SU-DHL-6 (cell line): ENCODE measurements around the gene COX7C.

ENCODE experiments used
- H2AFZ ChIP-seq: fragments of 200-600 bp; sonication (generic); 2 replicates; pipeline ENCODE4 v1.6.1; 2014; ENCODE audit warnings: low read depth, mild to moderate bottlenecking, moderate library complexity, mixed read lengths, antibody characterized with exemption, low read length; ENCODE audit not compliant: severe bottlenecking
- H3F3A ChIP-seq: fragments of 200-600 bp; shearing (Covaris generic); 2 replicates; pipeline ENCODE4 v1.6.0; 2016; ENCODE audit warnings: antibody characterized with exemption, mild to moderate bottlenecking; ENCODE audit not compliant: insufficient read depth
- H3K27ac ChIP-seq: fragments of 200-600 bp; sonication (generic); 2 replicates; pipeline ENCODE4 v1.5.1; 2016; ENCODE audit warnings: low read depth, mild to moderate bottlenecking, low read length, moderate library complexity, mixed read lengths
- H3K27me3 ChIP-seq: fragments of 200-600 bp; sonication (generic), shearing (Covaris generic); 2 replicates; pipeline ENCODE4 v1.6.0; 2014; ENCODE audit warnings: mild to moderate bottlenecking, low read length
- H3K36me3 ChIP-seq: fragments of 200-600 bp; sonication (generic); 2 replicates; pipeline ENCODE4 v1.6.1; 2014; ENCODE audit warnings: mild to moderate bottlenecking, low read length, mixed read lengths
- H3K4me2 ChIP-seq: fragments of 300-600, 200-600 bp; shearing (Covaris generic), sonication (generic); 2 replicates; pipeline ENCODE4 v1.6.0; 2014; ENCODE audit warnings: low read length, low read depth, mild to moderate bottlenecking; ENCODE audit not compliant: poor library complexity, severe bottlenecking
- H3K4me3 ChIP-seq: fragments of 200-600 bp; sonication (generic); 2 replicates; pipeline ENCODE4 v1.5.1; 2014; ENCODE audit warnings: antibody characterized with exemption, low read length, mild to moderate bottlenecking, mixed read lengths; ENCODE audit not compliant: insufficient read depth, poor library complexity, severe bottlenecking
- H3K79me2 ChIP-seq: fragments of 200-600 bp; sonication (generic); 2 replicates; pipeline ENCODE4 v1.6.1; 2014; ENCODE audit warnings: mild to moderate bottlenecking, low read length, moderate library complexity; ENCODE audit not compliant: insufficient read depth
- H3K9ac ChIP-seq: fragments of 200-600 bp; sonication (generic); 2 replicates; pipeline ENCODE4 v1.7.0; 2014; ENCODE audit warnings: mild to moderate bottlenecking, low read length
- H3K9me2 ChIP-seq: fragments of 200-600 bp; sonication (generic); replicated peaks from 2 replicates; pipeline ENCODE4 v1.6.1; 2014; ENCODE audit warnings: low read length; ENCODE audit not compliant: insufficient read depth
- H3K9me3 ChIP-seq: fragments of 200-600 bp; sonication (generic); 2 replicates; pipeline ENCODE4 v1.6.1; 2014; ENCODE audit warnings: low read length, mixed read lengths; ENCODE audit not compliant: insufficient read depth
- H4K20me1 ChIP-seq: fragments of 200-600 bp; sonication (generic); 2 replicates; pipeline ENCODE4 v1.6.1; 2014; ENCODE audit warnings: low read depth, mild to moderate bottlenecking, antibody characterized with exemption, low read length, moderate library complexity, mixed read lengths
- CTCF ChIP-seq: fragments of 200-600 bp; sonication (generic); IDR thresholded peaks from one replicate; pipeline ENCODE4 v1.5.1; 2017; ENCODE audit warnings: antibody characterized with exemption, mild to moderate bottlenecking, low read length, moderate library complexity; ENCODE audit not compliant: insufficient read depth, poor library complexity, severe bottlenecking
- EZH2phosphoT487 ChIP-seq: fragments of 200-600 bp; sonication (generic), shearing (Covaris generic); conservative IDR thresholded peaks from 2 replicates; pipeline ENCODE4 v1.6.1; 2018; ENCODE audit warnings: mild to moderate bottlenecking, antibody characterized with exemption, low read length, moderate library complexity, mixed read lengths

Gene COX7C

GRCh38 chr5:86572825-86573517, 44.8 kb upstream of the COX7C start:
- H3F3A ChIP-seq, result no peaks in the 10 kb centered on the region
- TF ChIP-seq EZH2phosphoT487 (no peak), CTCF (no peak)
- H3K9ac ChIP-seq, result no peak overlapping the region
- no peak overlapping the region for H2AFZ ChIP-seq
- H4K20me1 ChIP-seq, result no peaks in the 10 kb centered on the region
- H3K27ac ChIP-seq, result no peak overlapping the region
- H3K4me2 ChIP-seq, result no peak overlapping the region
- H3K79me2 ChIP-seq, result no peaks in the 10 kb centered on the region
- H3K36me3 ChIP-seq, result no peaks in the 10 kb centered on the region
- H3K9me3 ChIP-seq, result no peaks in the 10 kb centered on the region
- H3K9me2 ChIP-seq, result no peaks in the 10 kb centered on the region
- H3K27me3 ChIP-seq, result no peaks in the 10 kb centered on the region
- no peak overlapping the region for H3K4me3 ChIP-seq

GRCh38 chr5:86579502-86579901, 38.2 kb upstream of the COX7C start:
- Histone ChIP-seq H3K27me3 (no peaks in the 10 kb centered on the region), H3K9me3 (no peaks in the 10 kb centered on the region), H3F3A (no peaks in the 10 kb centered on the region), H3K9me2 (no peaks in the 10 kb centered on the region), H3K27ac (no peak overlapping the region), H2AFZ (no peak overlapping the region), H3K79me2 (no peaks in the 10 kb centered on the region), H4K20me1 (no peaks in the 10 kb centered on the region), H3K4me3 (no peak overlapping the region), H3K36me3 (no peaks in the 10 kb centered on the region), H3K4me2 (no peak overlapping the region), H3K9ac (no peak overlapping the region)
- TF ChIP-seq CTCF (no peak), EZH2phosphoT487 (no peak)

GRCh38 chr5:86596476-86596875, 21.3 kb upstream of the COX7C start:
- Histone ChIP-seq H4K20me1 (no peaks in the 10 kb centered on the region), H3K79me2 (no peaks in the 10 kb centered on the region), H2AFZ (no peak overlapping the region), H3K4me2 (no peak overlapping the region), H3K27ac (no peak overlapping the region), H3K4me3 (no peak overlapping the region), H3K36me3 (no peaks in the 10 kb centered on the region), H3F3A (no peaks in the 10 kb centered on the region), H3K9me2 (no peaks in the 10 kb centered on the region), H3K27me3 (no peaks in the 10 kb centered on the region), H3K9ac (no peak overlapping the region), H3K9me3 (no peaks in the 10 kb centered on the region)
- TF ChIP-seq CTCF, result no peak
- no peak for TF ChIP-seq EZH2phosphoT487
